ENCODE measurements around the gene SON.

The SON gene

GRCh38 chr21:33544451-33545195 lies 1.8 kb downstream of the SON start:
- no peak for DNase-seq

GRCh38 chr21:33546086-33546485 lies 3.2 kb downstream of the SON start:
- no peak for DNase-seq

GRCh38 chr21:33549848-33550771 lies 7.3 kb downstream of the SON start:
- DNase-seq: no peak

GRCh38 chr21:33550772-33551660 lies 8.2 kb downstream of the SON start:
- no peak for DNase-seq

- no peak for DNase-seq
These were observed 8.8 kb downstream of the SON start for GRCh38 chr21:33551664-33552063.

GRCh38 chr21:33552093-33552998 lies 9.5 kb downstream of the SON start:
- no peak for DNase-seq

- DNase-seq: no peak
These were observed 10.3 kb downstream of the SON start for GRCh38 chr21:33552999-33553598.

GRCh38 chr21:33554236-33554981 lies 11.6 kb downstream of the SON start:
- DNase-seq: no peak

- no peak for DNase-seq
These were observed 12.1 kb downstream of the SON start for GRCh38 chr21:33554982-33555344.

GRCh38 chr21:33557447-33557846 lies 14.6 kb downstream of the SON start:
- DNase-seq: no peak

GRCh38 chr21:33558777-33559421 lies 16.1 kb downstream of the SON start:
- no peak for DNase-seq

- no peak for DNase-seq
These were observed 17.0 kb downstream of the SON start for GRCh38 chr21:33559813-33560212.

GRCh38 chr21:33560965-33561364 lies 18.1 kb downstream of the SON start:
- DNase-seq: no peak

- DNase-seq: no peak
These were observed 18.5 kb downstream of the SON start for GRCh38 chr21:33561373-33561772.

GRCh38 chr21:33562389-33562788 lies 19.6 kb downstream of the SON start:
- DNase-seq: no peak

- DNase-seq: no peak
These were observed 23.7 kb downstream of the SON start for GRCh38 chr21:33566514-33566913.

GRCh38 chr21:33567914-33568313 lies 25.1 kb downstream of the SON start:
- DNase-seq: no peak

GRCh38 chr21:33568448-33568847 lies 25.6 kb downstream of the SON start:
- no peak for DNase-seq

GRCh38 chr21:33569991-33570390 lies 27.2 kb downstream of the SON start:
- DNase-seq: no peak

GRCh38 chr21:33572350-33572749 lies 29.5 kb downstream of the SON start:
- no peak for DNase-seq
